ENCODE measurements around the gene COX7B2.

Gene COX7B2

GRCh38 chr4:46908148-46908547 is 897 bp downstream of the COX7B2 start:
- no peaks in the 10 kb centered on the region for H3K36me3 ChIP-seq (replicated peaks; ENCODE audit: low read depth, low read length)
- H2AFZ ChIP-seq (ENCODE audit: low read depth, low read length) = no peak overlapping the region
- H3K4me1 ChIP-seq (ENCODE audit: low read length) = no peaks in the 10 kb centered on the region
- no peaks in the 10 kb centered on the region for H3K9me3 ChIP-seq (ENCODE audit: insufficient read depth, low read length)
- TF ChIP-seq EZH2phosphoT487 (IDR thresholded peaks at IDR 0.05; ENCODE audit: low read depth) (no peak), CTCF (IDR thresholded peaks at IDR 0.05; ENCODE audit: low read depth, low read length) (no peak)
- H3K27me3 ChIP-seq (ENCODE audit: low read depth, low read length) = no peaks in the 10 kb centered on the region
- no peaks in the 10 kb centered on the region for H4K20me1 ChIP-seq (ENCODE audit: insufficient read depth, low read length)
- no peak overlapping the region for H3K9ac ChIP-seq (ENCODE audit: low read length)
- H3K4me3 ChIP-seq (ENCODE audit: low read length) = no peak overlapping the region
- H3K4me2 ChIP-seq (ENCODE audit: low read length) = no peak overlapping the region
- H3K79me2 ChIP-seq (ENCODE audit: low read length) = no peaks in the 10 kb centered on the region
- H3K27ac ChIP-seq (ENCODE audit: low read length) = no peak overlapping the region

GRCh38 chr4:46900082-46900481 is 9.0 kb downstream of the COX7B2 start:
- H3K27me3 ChIP-seq (ENCODE audit: low read depth, low read length) = no peaks in the 10 kb centered on the region
- H3K9me3 ChIP-seq (ENCODE audit: insufficient read depth, low read length) = no peaks in the 10 kb centered on the region
- H3K36me3 ChIP-seq (replicated peaks; ENCODE audit: low read depth, low read length) = no peaks in the 10 kb centered on the region
- TF ChIP-seq CTCF (IDR thresholded peaks at IDR 0.05; ENCODE audit: low read depth, low read length) = no peak
- TF ChIP-seq EZH2phosphoT487 (IDR thresholded peaks at IDR 0.05; ENCODE audit: low read depth) = no peak
- H3K4me1 ChIP-seq (ENCODE audit: low read length) = no peaks in the 10 kb centered on the region
- H3K9ac ChIP-seq (ENCODE audit: low read length) = no peak overlapping the region
- no peaks in the 10 kb centered on the region for H4K20me1 ChIP-seq (ENCODE audit: insufficient read depth, low read length)
- no peak overlapping the region for H3K4me2 ChIP-seq (ENCODE audit: low read length)
- H2AFZ ChIP-seq (ENCODE audit: low read depth, low read length) = no peak overlapping the region
- no peaks in the 10 kb centered on the region for H3K79me2 ChIP-seq (ENCODE audit: low read length)
- H3K4me3 ChIP-seq (ENCODE audit: low read length) = no peak overlapping the region
- no peak overlapping the region for H3K27ac ChIP-seq (ENCODE audit: low read length)

- no peaks in the 10 kb centered on the region for H4K20me1 ChIP-seq (ENCODE audit: insufficient read depth, low read length)
- H3K9ac ChIP-seq (ENCODE audit: low read length) = no peak overlapping the region
Observed at GRCh38 chr4:46894826-46895225, 14.2 kb downstream of the COX7B2 start.

GRCh38 chr4:46890056-46890455 is 19.0 kb downstream of the COX7B2 start:
- H2AFZ ChIP-seq (ENCODE audit: low read depth, low read length) = no peak overlapping the region
- no peak overlapping the region for H3K27ac ChIP-seq (ENCODE audit: low read length)
- H3K4me1 ChIP-seq (ENCODE audit: low read length) = 0 out of 2 replicates have a peak, but pooled peaks cover 3% of the 10 kb centered on the region
- no peaks in the 10 kb centered on the region for H3K36me3 ChIP-seq (replicated peaks; ENCODE audit: low read depth, low read length)
- peaks cover 7% of the 10 kb centered on the region; the same call in 1 of the 2 replicates for H3K9me3 ChIP-seq (ENCODE audit: insufficient read depth, low read length)
- no peaks in the 10 kb centered on the region for H4K20me1 ChIP-seq (ENCODE audit: insufficient read depth, low read length)
- TF ChIP-seq CTCF (IDR thresholded peaks at IDR 0.05; ENCODE audit: low read depth, low read length) = no peak
- TF ChIP-seq EZH2phosphoT487 (IDR thresholded peaks at IDR 0.05; ENCODE audit: low read depth) = no peak
- H3K79me2 ChIP-seq (ENCODE audit: low read length) = no peaks in the 10 kb centered on the region
- no peak overlapping the region for H3K9ac ChIP-seq (ENCODE audit: low read length)
- H3K4me2 ChIP-seq (ENCODE audit: low read length) = no peak overlapping the region
- no peaks in the 10 kb centered on the region for H3K27me3 ChIP-seq (ENCODE audit: low read depth, low read length)
- no peak overlapping the region for H3K4me3 ChIP-seq (ENCODE audit: low read length)

More at GRCh38 chr4:46894826-46895225, 14.2 kb downstream of the COX7B2 start:
- H3K9me3 ChIP-seq (ENCODE audit: insufficient read depth, low read length) = peaks cover 7% of the 10 kb centered on the region; the same call in 1 of the 2 replicates
- H3K4me3 ChIP-seq (ENCODE audit: low read length) = no peak overlapping the region
- no peaks in the 10 kb centered on the region for H3K79me2 ChIP-seq (ENCODE audit: low read length)
- no peaks in the 10 kb centered on the region for H3K4me1 ChIP-seq (ENCODE audit: low read length)
- H2AFZ ChIP-seq (ENCODE audit: low read depth, low read length) = no peak overlapping the region
- TF ChIP-seq EZH2phosphoT487 (IDR thresholded peaks at IDR 0.05; ENCODE audit: low read depth) (no peak), CTCF (IDR thresholded peaks at IDR 0.05; ENCODE audit: low read depth, low read length) (no peak)
- no peaks in the 10 kb centered on the region for H3K36me3 ChIP-seq (replicated peaks; ENCODE audit: low read depth, low read length)
- no peak overlapping the region for H3K27ac ChIP-seq (ENCODE audit: low read length)
- H3K27me3 ChIP-seq (ENCODE audit: low read depth, low read length) = no peaks in the 10 kb centered on the region
- no peak overlapping the region for H3K4me2 ChIP-seq (ENCODE audit: low read length)

All from OCI-LY3 (cell line).